HepG2 (cell line): Measurements from ENCODE around the gene ESYT3.
"Not testable (repeated sequence)": the region's sequence is repeated elsewhere in the genome, so short reads cannot be mapped to it uniquely, and the experiment has no call there.

ENCODE experiments used
- CTCF ChIP-seq: sonication (generic); formaldehyde crosslinking; IDR thresholded peaks from 2 replicates; pipeline ENCODE4 v1.5.0; 2020; ENCODE audit warnings: mild to moderate bottlenecking, missing genetic modification reagents, moderate library complexity
- MIER2 ChIP-seq: IDR thresholded peaks from 2 replicates; pipeline ENCODE4 v1.6.1; 2016; ENCODE audit warnings: missing biosample characterization, missing genetic modification reagents
- SALL2 ChIP-seq: sonication (generic); formaldehyde crosslinking; IDR thresholded peaks from 2 replicates; pipeline ENCODE4 v1.8.1; 2023; ENCODE audit warnings: mild to moderate bottlenecking, missing genetic modification reagents, inconsistent platforms
- SNAI1 ChIP-seq: sonication (generic); formaldehyde crosslinking; IDR thresholded peaks from 2 replicates; pipeline ENCODE4 v1.5.0; 2020; ENCODE audit warnings: mild to moderate bottlenecking, missing genetic modification reagents, borderline replicate concordance
- TRAFD1 ChIP-seq: sonication (generic); formaldehyde crosslinking; IDR thresholded peaks from 2 replicates; pipeline ENCODE4 v1.5.1; 2020; ENCODE audit warnings: missing genetic modification reagents, mild to moderate bottlenecking, borderline replicate concordance
- ZBTB8A ChIP-seq: sonication (generic); formaldehyde crosslinking; IDR thresholded peaks from 2 replicates; pipeline ENCODE4 v1.4.0; 2020; ENCODE audit warnings: mild to moderate bottlenecking, low read depth, missing genetic modification reagents, borderline replicate concordance
- ZNF350 ChIP-seq: sonication (generic); formaldehyde crosslinking; IDR thresholded peaks from 2 replicates; pipeline ENCODE4 v1.4.0; 2020; ENCODE audit warnings: mild to moderate bottlenecking, low read depth, missing genetic modification reagents, borderline replicate concordance
- ZNF354B ChIP-seq: sonication (generic); formaldehyde crosslinking; IDR thresholded peaks from 2 replicates; pipeline ENCODE4 v1.8.0; 2022; ENCODE audit warnings: mild to moderate bottlenecking, missing genetic modification reagents
- ZNF761 ChIP-seq: sonication (generic); formaldehyde crosslinking; conservative IDR thresholded peaks from 2 replicates; pipeline ENCODE4 v1.4.0; 2020; ENCODE audit warnings: mild to moderate bottlenecking, missing genetic modification reagents

GRCh38 chr3:138521445-138521844, 87.0 kb downstream of the ESYT3 start:
- not testable (repeated sequence) for TF ChIP-seq CTCF; ZNF761; ZNF350 (CRISPR knock-in tag); TRAFD1 (CRISPR knock-in tag); MIER2 (CRISPR knock-in tag); SALL2 (CRISPR knock-in tag); SNAI1 (CRISPR knock-in tag); ZNF354B; ZBTB8A (CRISPR knock-in tag)
